Neutrophil (primary cell): Measurements from ENCODE around the gene FOXP4.
A peak's percentile ranks its signal among the peaks of the same experiment; 100 is the strongest.

Experiments
- H3K27ac ChIP-seq: fragments of 200-600 bp; sonication (generic); 2 replicates; pipeline ENCODE4 v1.5.1; 2016; ENCODE audit warnings: mild to moderate bottlenecking, moderate library complexity
- H3K27me3 ChIP-seq: fragments of 200-600 bp; sonication (generic); 2 replicates; pipeline ENCODE4 v1.6.0; 2016; ENCODE audit warnings: mild to moderate bottlenecking
- H3K36me3 ChIP-seq: fragments of 200-600 bp; sonication (generic); 2 replicates; pipeline ENCODE4 v1.5.1; 2017
- H3K4me1 ChIP-seq, 2 experiments: fragments of 200-600 bp in 1 of 2; sonication (generic) in 1 of 2; 1 replicate in 1 of 2; 2 replicates in 1 of 2; pipeline versions ENCODE4 v1.5.1 to v1.6.1; 2013 to 2016; ENCODE audit warnings: low read depth in 1 of 2, low read length in 1 of 2, mild to moderate bottlenecking in 1 of 2, moderate library complexity in 1 of 2; ENCODE audit not compliant: control insufficient read depth in 1 of 2, insufficient read depth in 1 of 2
- H3K4me3 ChIP-seq, 2 experiments: fragments of 200-600 bp in 1 of 2; sonication (generic) in 1 of 2; 1 replicate in 1 of 2; 2 replicates in 1 of 2; pipeline ENCODE4 v1.5.1; 2013 to 2016; ENCODE audit warnings: low read depth in 1 of 2, low read length in 1 of 2, mild to moderate bottlenecking in 1 of 2, moderate library complexity in 1 of 2
- H3K9me3 ChIP-seq: fragments of 200-600 bp; sonication (generic); 2 replicates; pipeline ENCODE4 v1.5.1; 2016
- TF ChIP-seq, protein P1 (sequence below): fragments of 200-600 bp; sonication (generic); IDR thresholded peaks from 2 replicates; pipeline ENCODE4 v1.5.1; 2016; ENCODE audit warnings: antibody characterized with exemption

The FOXP4 gene

DNA sequence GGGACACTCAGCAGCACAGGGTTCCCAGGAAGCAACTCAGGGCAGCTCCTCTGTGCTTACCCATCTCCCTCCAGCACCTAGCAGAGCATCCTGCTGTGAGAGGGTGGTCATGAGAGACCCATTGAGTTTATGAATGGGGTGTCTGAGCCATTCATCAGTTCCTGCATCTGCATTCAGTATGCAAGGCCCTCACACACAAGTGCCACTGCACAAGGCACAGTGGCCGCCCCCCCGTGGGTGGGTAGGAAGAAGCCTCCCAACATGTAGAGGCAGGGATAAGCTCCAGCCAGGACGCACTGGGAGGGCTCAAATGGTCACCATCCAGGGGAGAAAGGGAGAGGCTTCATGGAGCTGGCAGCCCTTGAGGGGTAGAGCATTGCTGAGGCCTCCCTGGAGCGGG lies 43.0 kb downstream of the FOXP4 start:
- Histone ChIP-seq H3K27ac (no peak overlapping the region), H3K4me1 (no peaks in the 10 kb centered on the region), H3K36me3 (no peaks in the 10 kb centered on the region), H3K27me3 (no peaks in the 10 kb centered on the region), H3K4me3 (no peak overlapping the region), H3K9me3 (no peaks in the 10 kb centered on the region)
- TF ChIP-seq, protein P1, sequence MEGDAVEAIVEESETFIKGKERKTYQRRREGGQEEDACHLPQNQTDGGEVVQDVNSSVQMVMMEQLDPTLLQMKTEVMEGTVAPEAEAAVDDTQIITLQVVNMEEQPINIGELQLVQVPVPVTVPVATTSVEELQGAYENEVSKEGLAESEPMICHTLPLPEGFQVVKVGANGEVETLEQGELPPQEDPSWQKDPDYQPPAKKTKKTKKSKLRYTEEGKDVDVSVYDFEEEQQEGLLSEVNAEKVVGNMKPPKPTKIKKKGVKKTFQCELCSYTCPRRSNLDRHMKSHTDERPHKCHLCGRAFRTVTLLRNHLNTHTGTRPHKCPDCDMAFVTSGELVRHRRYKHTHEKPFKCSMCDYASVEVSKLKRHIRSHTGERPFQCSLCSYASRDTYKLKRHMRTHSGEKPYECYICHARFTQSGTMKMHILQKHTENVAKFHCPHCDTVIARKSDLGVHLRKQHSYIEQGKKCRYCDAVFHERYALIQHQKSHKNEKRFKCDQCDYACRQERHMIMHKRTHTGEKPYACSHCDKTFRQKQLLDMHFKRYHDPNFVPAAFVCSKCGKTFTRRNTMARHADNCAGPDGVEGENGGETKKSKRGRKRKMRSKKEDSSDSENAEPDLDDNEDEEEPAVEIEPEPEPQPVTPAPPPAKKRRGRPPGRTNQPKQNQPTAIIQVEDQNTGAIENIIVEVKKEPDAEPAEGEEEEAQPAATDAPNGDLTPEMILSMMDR, result no peak

DNA sequence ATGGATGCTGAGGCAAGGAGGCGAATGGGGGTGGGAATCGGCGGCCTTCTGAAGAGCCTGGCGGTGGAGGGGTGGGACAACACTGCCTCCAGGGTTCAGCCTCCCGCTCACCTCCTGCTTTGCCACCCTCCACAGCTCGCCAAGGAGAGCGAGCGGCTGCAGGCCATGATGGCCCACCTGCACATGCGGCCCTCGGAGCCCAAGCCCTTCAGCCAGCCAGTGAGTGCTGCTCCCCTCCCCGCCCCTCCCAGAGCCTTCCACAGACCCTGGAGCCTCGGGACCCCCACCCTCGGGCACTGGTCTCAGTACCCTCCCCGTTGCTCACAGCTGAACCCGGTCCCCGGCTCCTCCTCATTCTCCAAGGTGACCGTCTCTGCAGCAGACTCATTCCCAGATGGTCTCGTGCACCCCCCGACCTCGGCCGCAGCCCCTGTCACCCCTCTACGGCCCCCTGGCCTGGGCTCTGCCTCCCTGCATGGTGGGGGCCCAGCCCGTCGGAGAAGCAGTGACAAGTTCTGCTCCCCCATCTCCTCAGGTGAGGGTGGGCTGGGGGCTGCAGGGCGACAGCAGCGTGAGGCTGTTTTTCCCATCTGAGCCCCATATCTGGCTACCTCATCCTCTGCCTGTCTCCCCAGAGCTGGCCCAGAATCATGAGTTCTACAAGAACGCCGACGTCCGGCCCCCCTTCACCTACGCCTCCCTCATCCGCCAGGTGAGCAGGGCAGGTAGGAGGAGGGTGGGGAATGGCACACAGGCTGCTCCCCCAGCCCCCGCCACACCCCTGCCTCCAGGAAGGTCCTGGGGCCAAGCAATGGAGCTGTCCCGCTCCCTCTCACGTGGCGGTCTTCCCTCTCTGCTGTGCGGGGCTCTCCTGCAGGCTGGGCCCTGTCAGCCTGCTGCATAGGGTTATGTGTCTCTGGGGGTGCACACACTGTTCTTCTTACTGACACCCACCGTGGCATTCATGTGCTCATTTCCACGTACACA lies 43.7 kb downstream of the FOXP4 start:
- TF ChIP-seq, protein P1, result no peak
- H3K27me3 ChIP-seq, result no peaks in the 10 kb centered on the region
- no peaks in the 10 kb centered on the region for H3K36me3 ChIP-seq
- no peaks in the 10 kb centered on the region for H3K9me3 ChIP-seq
- H3K4me1 ChIP-seq, result no peaks in the 10 kb centered on the region
- H3K4me3 ChIP-seq, result no peak overlapping the region
- no peak overlapping the region for H3K27ac ChIP-seq

DNA sequence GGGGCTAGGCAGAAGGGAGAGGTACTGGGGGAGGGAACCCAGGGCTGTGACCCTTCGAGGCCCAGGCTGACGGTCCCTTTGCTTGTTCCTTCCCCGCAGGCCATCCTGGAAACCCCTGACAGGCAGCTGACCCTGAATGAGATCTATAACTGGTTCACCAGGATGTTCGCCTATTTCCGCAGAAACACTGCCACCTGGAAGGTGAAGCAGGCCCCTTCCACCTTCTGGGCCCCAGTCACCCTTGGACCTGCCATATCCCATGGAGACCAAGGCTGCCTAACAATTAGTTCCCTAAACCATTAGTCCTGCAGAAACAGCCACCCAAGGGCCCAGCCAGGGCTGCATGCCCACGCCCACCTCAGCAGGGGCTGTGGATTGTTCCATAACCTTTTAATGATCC lies 44.9 kb downstream of the FOXP4 start:
- H3K36me3 ChIP-seq, result no peaks in the 10 kb centered on the region
- no peaks in the 10 kb centered on the region for H3K4me1 ChIP-seq
- H3K9me3 ChIP-seq, result no peaks in the 10 kb centered on the region
- H3K27me3 ChIP-seq, result no peaks in the 10 kb centered on the region
- TF ChIP-seq, protein P1, result no peak
- no peak overlapping the region for H3K4me3 ChIP-seq
- no peak overlapping the region for H3K27ac ChIP-seq

DNA sequence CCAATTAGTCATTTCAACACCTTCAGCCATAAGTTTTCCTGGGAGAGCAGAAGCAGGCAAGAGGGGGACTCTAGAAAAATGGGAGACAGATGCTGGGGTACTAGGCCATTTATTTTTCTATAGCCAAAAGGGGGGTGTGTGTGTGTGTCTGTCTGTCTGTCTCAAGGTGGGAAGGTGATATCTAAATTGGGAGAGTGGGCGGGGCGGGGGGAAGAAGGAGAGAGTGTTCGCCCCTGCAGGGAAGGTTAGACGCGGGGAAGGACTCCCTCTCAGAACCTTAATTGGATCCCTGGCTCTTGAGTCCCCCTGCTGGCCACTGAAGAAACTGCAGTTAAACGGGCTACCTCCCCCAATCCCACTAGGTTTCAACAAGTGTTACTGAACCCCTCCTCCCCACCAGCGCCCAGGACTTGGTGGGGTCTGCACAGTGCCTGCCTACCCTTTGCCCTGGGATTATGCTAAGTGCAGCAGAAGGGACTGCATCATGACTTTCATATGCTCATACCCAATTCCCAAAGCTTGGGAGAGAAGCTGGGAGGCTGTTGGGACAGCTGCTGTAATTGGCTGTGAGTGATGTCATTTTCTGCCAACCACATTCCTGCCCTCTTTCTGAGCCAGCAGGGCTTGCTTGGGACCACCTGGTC lies 45.8 kb downstream of the FOXP4 start:
- no peak overlapping the region for H3K27ac ChIP-seq
- no peaks in the 10 kb centered on the region for H3K36me3 ChIP-seq
- TF ChIP-seq, protein P1, result peak; percentile 87
- H3K4me3 ChIP-seq, result no peak overlapping the region
- H3K27me3 ChIP-seq, result no peaks in the 10 kb centered on the region
- H3K4me1 ChIP-seq, result no peaks in the 10 kb centered on the region
- no peaks in the 10 kb centered on the region for H3K9me3 ChIP-seq

DNA sequence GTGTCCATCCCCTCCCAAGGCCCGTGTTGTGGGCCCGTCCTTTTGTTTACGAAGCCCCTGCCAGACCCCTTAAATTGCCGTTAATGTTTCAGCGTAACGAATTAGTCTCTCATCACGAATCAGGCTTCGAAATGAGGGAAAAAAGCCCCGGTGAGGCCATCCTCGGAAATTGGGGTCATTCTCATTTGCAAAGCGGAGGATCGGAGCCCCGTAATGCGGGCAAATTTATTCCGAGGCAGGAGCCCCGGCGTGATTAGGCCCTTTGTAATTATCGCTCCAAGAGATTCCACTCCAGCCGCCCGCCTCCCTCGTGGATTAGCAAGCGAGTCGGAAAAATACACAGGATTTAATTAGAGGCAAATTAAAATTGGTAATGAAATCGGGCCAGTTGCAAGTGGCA lies 47.2 kb downstream of the FOXP4 start:
- no peaks in the 10 kb centered on the region for H3K9me3 ChIP-seq
- H3K27me3 ChIP-seq, result no peaks in the 10 kb centered on the region
- no peak overlapping the region for H3K27ac ChIP-seq
- H3K36me3 ChIP-seq, result no peaks in the 10 kb centered on the region
- TF ChIP-seq, protein P1, result no peak
- H3K4me3 ChIP-seq, result no peak overlapping the region
- H3K4me1 ChIP-seq, result no peaks in the 10 kb centered on the region
